Measurements from ENCODE around the gene FAM20B. TPM values are rescaled to one million over a fixed set of nuclear protein-coding genes. Genes with fewer than 3 reads are reported as not detected.

The FAM20B gene
- total RNA-seq, 4 donors from 2014 or later = 16.3 to 27.3 (median 18.7) TPM

- no peaks in the 10 kb centered on the region for H3K36me3 ChIP-seq
- H3K9me3 ChIP-seq = no peaks in the 10 kb centered on the region
- H3K27me3 ChIP-seq = no peaks in the 10 kb centered on the region
- no peak for DNase-seq
- WGBS, 2 donors = 70 to 72% methylated on average over 10 of the region's 10 CpGs
- H3K27ac ChIP-seq = no peak overlapping the region
- no peak overlapping the region for H3K4me3 ChIP-seq
- peaks cover 0 to 41% (median 14%) of the 10 kb centered on the region in 3 donors for H3K4me1 ChIP-seq
- no peak for TF ChIP-seq POLR2A (IDR thresholded peaks at IDR 0.05)
- TF ChIP-seq, protein P1, sequence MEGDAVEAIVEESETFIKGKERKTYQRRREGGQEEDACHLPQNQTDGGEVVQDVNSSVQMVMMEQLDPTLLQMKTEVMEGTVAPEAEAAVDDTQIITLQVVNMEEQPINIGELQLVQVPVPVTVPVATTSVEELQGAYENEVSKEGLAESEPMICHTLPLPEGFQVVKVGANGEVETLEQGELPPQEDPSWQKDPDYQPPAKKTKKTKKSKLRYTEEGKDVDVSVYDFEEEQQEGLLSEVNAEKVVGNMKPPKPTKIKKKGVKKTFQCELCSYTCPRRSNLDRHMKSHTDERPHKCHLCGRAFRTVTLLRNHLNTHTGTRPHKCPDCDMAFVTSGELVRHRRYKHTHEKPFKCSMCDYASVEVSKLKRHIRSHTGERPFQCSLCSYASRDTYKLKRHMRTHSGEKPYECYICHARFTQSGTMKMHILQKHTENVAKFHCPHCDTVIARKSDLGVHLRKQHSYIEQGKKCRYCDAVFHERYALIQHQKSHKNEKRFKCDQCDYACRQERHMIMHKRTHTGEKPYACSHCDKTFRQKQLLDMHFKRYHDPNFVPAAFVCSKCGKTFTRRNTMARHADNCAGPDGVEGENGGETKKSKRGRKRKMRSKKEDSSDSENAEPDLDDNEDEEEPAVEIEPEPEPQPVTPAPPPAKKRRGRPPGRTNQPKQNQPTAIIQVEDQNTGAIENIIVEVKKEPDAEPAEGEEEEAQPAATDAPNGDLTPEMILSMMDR (IDR thresholded peaks at IDR 0.05) = no peak
- intact Hi-C loops (cut with DNase I) = no loop called here
These were observed 1.6 kb upstream of the FAM20B start for GRCh38 chr1:179023946-179024650.

DNA sequence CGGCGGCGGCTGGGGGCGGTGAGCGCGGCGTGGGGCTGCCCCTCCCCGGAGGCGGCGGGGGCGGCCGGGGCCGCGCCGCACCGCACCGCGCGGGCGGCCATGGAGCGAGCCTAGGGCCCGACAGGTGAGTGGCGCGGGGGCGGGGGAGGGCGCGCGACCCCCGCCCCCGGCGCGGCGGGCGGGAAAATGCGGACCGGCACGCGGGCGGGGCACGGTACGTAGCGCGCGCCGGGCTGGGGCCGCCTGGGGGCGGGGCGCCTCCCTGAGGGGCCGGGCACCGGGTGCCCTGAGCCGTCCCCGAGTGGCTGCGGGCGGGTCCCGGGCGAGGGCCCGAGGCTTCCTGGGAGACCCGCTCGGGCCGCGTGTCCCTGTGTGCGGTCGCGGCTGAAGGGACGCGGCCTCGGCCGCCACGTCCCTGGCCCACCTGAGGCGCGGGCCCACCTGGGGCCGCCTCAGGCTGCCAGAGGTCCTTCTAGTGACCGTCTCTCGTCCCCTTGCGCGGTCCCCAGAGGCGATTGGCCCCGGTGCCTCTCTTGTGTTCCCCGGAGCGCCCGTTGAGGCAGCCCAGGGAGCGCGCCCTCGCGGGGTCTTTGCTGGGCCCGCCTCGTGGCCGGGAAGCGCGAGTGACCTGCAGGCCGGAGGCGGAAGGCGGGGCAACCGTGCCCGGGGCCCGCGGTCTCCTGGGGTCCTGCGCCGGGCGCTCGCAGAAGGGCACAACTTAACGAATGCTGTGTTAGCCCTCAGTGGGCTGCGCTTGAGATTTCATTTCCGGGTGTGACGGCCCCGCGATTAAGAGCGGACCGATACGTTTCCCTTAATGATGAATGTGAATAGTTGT, 500 bp downstream of the FAM20B start:
- Histone ChIP-seq H3K27ac (peak overlapping the region; percentile 91 to 98 (median 96)), H3K36me3 (no peaks in the 10 kb centered on the region), H3K9me3 (no peaks in the 10 kb centered on the region), H3K4me1 (peaks cover 0 to 53% (median 16%) of the 10 kb centered on the region in 3 donors), H3K4me3 (peak overlapping the region; percentile 72 to 99 (median 88)), H3K27me3 (no peaks in the 10 kb centered on the region)
- intact Hi-C loops (cut with DNase I) = no loop called here
- peak in 2 of 4 donors; percentile 62 to 67 for TF ChIP-seq POLR2A (IDR thresholded peaks at IDR 0.05)
- TF ChIP-seq, protein P1 (IDR thresholded peaks at IDR 0.05) = no peak
- no peak for DNase-seq
- 0% methylated on average over 18 of the region's 110 CpGs; no CpG with 5 or more reads in 1 of the 2 donors for WGBS, 2 donors

DNA sequence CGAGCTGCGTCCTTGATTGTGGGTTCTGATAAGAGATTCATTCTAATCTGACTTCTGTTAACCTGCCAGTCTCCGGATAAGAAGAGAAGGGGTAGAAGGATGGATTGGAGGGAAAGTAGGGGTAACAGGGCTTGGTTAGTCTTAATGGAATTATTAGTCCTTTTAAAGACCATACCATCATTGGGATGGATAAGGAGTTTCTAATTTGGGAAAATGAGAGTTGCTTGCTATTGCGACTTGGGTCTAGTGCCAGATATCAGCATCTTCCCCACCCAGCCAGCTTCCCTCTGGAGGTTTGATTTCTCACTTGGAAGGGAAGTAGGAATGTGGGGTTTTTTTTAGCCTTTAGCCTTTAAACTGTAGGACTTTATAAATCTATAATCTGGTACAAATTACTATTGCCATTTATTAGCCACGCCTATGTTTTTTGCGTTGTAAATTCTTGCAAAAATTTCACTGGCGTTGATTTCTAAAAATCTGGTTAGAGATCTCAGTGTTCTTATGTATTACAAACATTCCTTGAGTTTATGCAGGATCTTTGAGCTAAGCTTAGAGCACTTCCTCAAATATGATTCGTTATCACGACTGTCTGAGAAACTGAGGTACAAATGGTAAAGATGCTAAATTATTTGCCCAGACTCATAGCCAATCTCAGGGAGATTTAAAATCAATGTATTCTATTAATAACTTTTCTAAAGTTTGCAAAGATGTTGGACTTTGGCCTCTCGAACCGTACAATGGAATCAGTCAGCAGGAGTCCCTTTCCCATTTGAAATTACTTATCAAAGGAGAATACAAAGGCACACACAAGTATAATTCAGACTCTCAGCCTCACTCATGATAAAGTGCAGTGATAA, 1.3 kb downstream of the FAM20B start:
- intact Hi-C loops (cut with DNase I) = no loop called here
- TF ChIP-seq, protein P1 (IDR thresholded peaks at IDR 0.05) = no peak
- TF ChIP-seq POLR2A (IDR thresholded peaks at IDR 0.05) = no peak
- Histone ChIP-seq H3K27ac (peak overlapping the region; percentile 91 to 98 (median 96)), H3K36me3 (no peaks in the 10 kb centered on the region), H3K27me3 (no peaks in the 10 kb centered on the region), H3K9me3 (no peaks in the 10 kb centered on the region), H3K4me3 (peak overlapping the region; percentile 72 to 99 (median 88)), H3K4me1 (peaks cover 0 to 58% (median 14%) of the 10 kb centered on the region in 3 donors)
- WGBS, 2 donors = 19 to 21% methylated on average over 9 to 11 of the region's 11 CpGs
- DNase-seq = no peak

DNA sequence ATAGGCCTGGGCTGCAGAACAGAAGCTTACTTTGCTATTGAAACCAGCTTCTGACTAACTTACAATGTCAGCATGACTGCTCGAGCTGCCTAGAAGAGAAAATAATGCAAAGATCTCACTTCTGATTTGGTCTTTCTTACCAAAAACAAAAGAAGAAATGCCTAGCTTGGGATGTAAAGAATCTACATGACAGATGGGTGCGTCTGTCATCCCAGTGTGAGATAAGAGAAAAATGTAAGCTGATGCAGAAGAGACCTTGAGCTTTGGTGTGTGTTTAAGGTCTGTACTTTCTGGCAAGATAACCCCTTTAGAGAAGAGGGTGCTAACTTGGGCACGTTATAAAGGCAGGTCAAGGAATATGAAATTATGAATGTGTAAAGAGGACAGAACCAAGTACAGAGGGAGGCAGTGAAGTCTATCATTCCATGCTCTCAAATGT, 3.6 kb downstream of the FAM20B start:
- H3K27me3 ChIP-seq = no peaks in the 10 kb centered on the region

More for the DNA sequence above, 3.6 kb downstream of the FAM20B start:
- 59% methylated on average over 3 of the region's 3 CpGs for WGBS, 2 donors
- intact Hi-C loops (cut with DNase I) = no loop called here
- TF ChIP-seq POLR2A (IDR thresholded peaks at IDR 0.05) = no peak
- TF ChIP-seq, protein P1 (IDR thresholded peaks at IDR 0.05) = no peak
- H3K4me3 ChIP-seq = no peak overlapping the region
- no peaks in the 10 kb centered on the region for H3K36me3 ChIP-seq
- no peak for DNase-seq
- H3K9me3 ChIP-seq = no peaks in the 10 kb centered on the region
- H3K27ac ChIP-seq = no peak overlapping the region
- peaks cover 2 to 76% (median 23%) of the 10 kb centered on the region in 3 donors for H3K4me1 ChIP-seq
